Urothelium cell line (cell line): ENCODE data around the gene NDUFAF2.
"Not testable (repeated sequence)": the region's sequence is repeated elsewhere in the genome, so short reads cannot be mapped to it uniquely, and the experiment has no call there.

ENCODE experiments used
- DNase-seq: peaks from one replicate; pipeline ENCODE4 v3.0.0; 2011; ENCODE audit warnings: low spot score, mixed read lengths
- FAIRE-seq: peaks from 2 replicates; lab custom pipeline; 2011; peaks lifted over from hg19 to GRCh38; lab: Jason Lieb, UNC

The NDUFAF2 gene

GRCh38 chr5:60944904-60945812, at the start of gene NDUFAF2, which contains the start of gene ERCC8:
TSS of gene NDUFAF2 (plus strand) at chr5:60945205. CDS start at chr5:60945256, 51 bp downstream.
TSS of gene ERCC8 (minus strand) at chr5:60945070. CDS start at chr5:60945008, 62 bp downstream.
- peak; percentile 96 for DNase-seq
- peak; percentile 96 for FAIRE-seq

- DNase-seq (no peak), FAIRE-seq (no peak)
These were observed 48.0 kb upstream of the NDUFAF2 start for GRCh38 chr5:60896991-60897390.

GRCh38 chr5:60903356-60903755, 41.6 kb upstream of the NDUFAF2 start:
- no peak for FAIRE-seq

GRCh38 chr5:60916646-60917045, 28.4 kb upstream of the NDUFAF2 start:
- FAIRE-seq = no peak
- DNase-seq = no peak

More at GRCh38 chr5:60903356-60903755, 41.6 kb upstream of the NDUFAF2 start:
- DNase-seq = no peak

DNA sequence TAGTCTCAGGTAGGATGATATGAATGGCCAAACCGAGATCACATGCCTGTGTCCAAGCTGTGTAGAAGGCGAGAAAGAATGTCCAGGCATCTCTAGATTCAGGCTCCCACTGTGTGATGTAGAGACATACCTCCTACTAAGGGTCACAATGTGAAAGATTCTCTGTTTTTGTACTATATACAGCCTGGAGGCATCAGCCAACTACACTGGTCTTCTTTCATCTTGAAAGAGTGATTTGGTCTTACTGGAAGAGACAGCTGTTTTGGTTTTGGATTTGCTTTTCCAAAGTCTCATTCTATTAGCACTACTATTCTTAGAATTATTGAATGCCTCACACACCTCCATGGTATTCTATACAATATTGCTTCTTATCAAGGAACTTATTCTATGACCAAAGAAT, 26.5 kb upstream of the NDUFAF2 start:
- DNase-seq (no peak), FAIRE-seq (no peak)

GRCh38 chr5:60927450-60927849, 17.6 kb upstream of the NDUFAF2 start:
- FAIRE-seq (no peak), DNase-seq (no peak)

GRCh38 chr5:60929024-60929423, 16.0 kb upstream of the NDUFAF2 start:
- FAIRE-seq (no peak), DNase-seq (no peak)

DNA sequence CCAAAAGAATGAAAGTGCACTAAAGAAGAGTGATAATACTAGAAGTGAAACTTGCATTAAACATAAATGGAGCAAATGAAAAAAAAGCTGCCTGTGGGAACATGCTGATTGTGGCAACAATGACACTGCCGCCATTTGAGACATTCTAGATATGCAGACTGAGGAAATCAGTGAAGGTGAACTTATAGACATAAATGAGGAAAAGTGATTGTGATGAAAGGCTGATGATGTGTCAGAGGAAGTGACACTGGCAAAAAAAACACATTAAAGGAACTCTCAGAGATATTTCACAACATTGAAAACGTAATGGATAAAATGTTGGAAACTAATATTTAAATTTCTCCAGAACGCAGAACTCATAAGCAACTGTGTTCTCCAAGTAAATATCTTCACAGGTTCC, 1.4 kb upstream of the NDUFAF2 start:
- FAIRE-seq (no peak), DNase-seq (no peak)

DNA sequence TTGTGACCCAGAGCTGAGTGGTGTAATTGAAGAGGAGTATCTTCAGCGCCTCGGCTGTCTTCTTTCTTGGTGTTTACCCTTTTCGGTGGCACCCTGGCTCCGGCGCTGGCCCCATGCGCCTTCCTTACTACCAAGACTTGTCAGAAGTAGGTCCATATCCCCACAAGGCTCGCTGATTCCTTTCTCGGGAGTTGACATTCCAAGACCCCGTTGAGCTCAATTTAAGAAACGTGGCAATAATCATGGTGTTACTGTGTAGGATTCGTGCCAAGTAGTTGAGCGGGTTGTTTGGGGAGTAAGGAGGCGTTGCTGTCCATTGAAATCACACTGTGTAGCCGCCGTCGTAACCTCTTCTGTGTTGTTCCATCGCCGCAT, 795 bp downstream of the NDUFAF2 start:
- DNase-seq (no peak), FAIRE-seq (no peak)

DNA sequence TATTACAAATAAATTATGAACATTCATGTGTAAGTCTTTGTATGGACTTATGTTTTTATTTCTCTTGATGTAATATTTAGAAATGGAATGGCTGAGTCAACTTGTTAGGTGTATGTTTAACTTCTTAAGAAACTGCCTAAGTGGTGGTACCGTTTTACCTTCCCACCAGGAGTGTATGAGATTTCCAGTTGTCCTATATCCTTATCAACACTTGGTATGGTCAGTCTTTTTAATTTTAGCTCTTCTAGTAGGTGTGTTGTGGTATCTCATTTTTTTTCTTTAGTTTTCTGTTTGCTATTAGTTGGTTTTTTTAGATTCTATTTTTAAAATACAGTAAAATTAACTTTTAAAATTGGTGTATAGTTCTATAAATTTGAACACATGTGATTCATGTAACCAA, 3.7 kb downstream of the NDUFAF2 start:
- FAIRE-seq = no peak

GRCh38 chr5:60955239-60955638, 10.2 kb downstream of the NDUFAF2 start:
- DNase-seq = no peak
- no peak for FAIRE-seq

More for the DNA sequence above, 3.7 kb downstream of the NDUFAF2 start:
- no peak for DNase-seq

DNA sequence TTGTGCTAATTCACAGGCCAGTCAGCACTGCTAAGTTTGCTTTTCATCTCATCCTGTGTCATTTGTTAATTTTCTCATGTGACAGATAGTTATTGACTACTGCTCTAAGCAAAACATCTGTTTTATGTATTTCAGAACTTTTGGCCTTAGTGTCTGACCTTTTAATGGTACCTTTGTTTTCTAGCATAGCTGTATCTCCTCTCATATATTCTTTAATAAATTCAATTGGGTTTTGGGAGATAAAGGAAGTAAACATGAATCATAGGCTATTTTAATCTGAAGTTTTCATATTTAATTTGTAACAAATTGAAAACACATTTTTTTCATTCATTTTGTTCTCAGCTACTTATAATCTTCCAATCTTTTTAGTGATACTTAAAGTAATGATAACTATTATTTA, 13.1 kb downstream of the NDUFAF2 start:
- FAIRE-seq (no peak), DNase-seq (no peak)

GRCh38 chr5:60958712-60959111, 13.7 kb downstream of the NDUFAF2 start:
- DNase-seq = no peak
- no peak for FAIRE-seq

DNA sequence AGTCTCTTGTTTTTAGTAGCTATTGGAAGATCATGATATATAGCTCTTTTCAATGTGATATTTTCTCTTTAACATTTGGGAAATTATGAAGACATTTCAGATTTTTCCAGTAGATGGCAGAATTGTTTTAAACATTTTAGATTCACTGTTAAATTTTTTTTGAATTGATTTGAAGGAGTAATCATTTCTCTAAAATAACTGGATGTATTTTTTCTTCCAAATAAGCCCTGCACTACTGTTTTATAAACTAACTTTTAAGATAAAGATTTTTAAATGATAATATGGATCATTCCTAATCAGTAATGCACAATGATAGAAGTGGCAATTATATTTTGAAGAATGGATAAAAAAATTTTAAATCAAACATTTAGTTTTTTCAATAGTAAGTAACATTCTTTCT, 14.2 kb downstream of the NDUFAF2 start:
- DNase-seq = no peak
- FAIRE-seq = no peak

GRCh38 chr5:60960591-60960990, 15.6 kb downstream of the NDUFAF2 start:
- FAIRE-seq (no peak), DNase-seq (peak; percentile 14)

GRCh38 chr5:60961685-60962084, 16.7 kb downstream of the NDUFAF2 start:
- DNase-seq (no peak), FAIRE-seq (no peak)

GRCh38 chr5:60972231-60972630, 27.2 kb downstream of the NDUFAF2 start:
- no peak for DNase-seq
- no peak for FAIRE-seq

- no peak for FAIRE-seq
These were observed 33.1 kb downstream of the NDUFAF2 start for GRCh38 chr5:60977956-60978737.

GRCh38 chr5:60978968-60979367, 34.0 kb downstream of the NDUFAF2 start:
- no peak for DNase-seq
- FAIRE-seq = no peak

More at GRCh38 chr5:60977956-60978737, 33.1 kb downstream of the NDUFAF2 start:
- DNase-seq = no peak

DNA sequence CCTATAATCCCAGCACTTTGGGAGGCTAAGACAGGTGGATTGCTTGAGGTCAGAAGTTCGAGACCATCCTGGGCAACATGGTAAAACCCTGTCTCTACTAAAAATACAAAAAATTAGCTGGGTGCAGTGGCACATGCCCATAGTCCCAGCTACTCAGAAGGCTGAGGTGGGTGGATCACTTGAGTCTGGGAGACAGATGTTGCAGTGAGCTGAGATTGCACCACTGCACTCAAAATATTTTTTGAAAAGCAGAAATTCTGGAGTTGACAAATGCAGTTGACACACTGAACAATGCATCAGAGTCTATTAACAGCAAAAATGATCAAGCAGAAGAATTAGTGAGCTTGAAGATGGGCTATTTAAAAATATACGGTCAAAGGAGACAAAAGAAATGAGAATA, 35.5 kb downstream of the NDUFAF2 start:
- FAIRE-seq = no peak

DNA sequence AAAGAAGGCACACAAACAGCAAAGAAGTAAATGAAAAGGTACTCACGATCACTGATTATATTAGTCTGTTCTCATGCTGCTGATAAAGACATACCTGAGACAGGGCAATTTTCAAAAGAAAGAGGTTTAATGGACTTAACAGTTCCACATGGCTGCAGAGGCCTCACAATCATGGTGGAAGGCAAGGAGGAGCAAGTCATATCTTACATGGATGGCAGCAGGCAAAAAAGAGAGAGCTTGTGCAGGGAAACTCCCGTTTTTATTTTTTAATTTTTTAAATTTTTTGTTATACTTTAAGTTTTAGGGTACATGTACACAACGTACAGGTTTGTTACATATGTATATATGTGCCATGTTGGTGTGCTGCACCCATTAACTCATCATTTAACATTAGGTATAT, 37.1 kb downstream of the NDUFAF2 start:
- FAIRE-seq = not testable (repeated sequence)

More for the DNA sequence above, 35.5 kb downstream of the NDUFAF2 start:
- DNase-seq = no peak

GRCh38 chr5:60989790-60990189, 44.8 kb downstream of the NDUFAF2 start:
- DNase-seq (no peak), FAIRE-seq (no peak)

More for the DNA sequence above, 37.1 kb downstream of the NDUFAF2 start:
- DNase-seq = not testable (repeated sequence)
